ENCODE results near the gene QSER1. TPM values are rescaled to one million over a fixed set of nuclear protein-coding genes. Genes with fewer than 3 reads are reported as not detected.

Gene QSER1
- total and polyA plus RNA-seq, 10 of the 15 experiments (the other 5 are each of a cell fraction or from before 2014, with no cell fraction given): 2.1 to 15.0 (median 9.4) TPM

- CTCF ChIA-PET: interaction anchor here (0.8 to 8.4 kb wide), 9 partner anchors 8 to 205 kb away, joined by 3 to 144 read pairs (median 6); no protein-coding TSS in a partner anchor
- SMC1A ChIA-PET (ENCODE audit: uncharacterized antibody, unreplicated experiment): interaction anchor here (0.6 to 10.3 kb wide), 7 partner anchors 15 to 193 kb away, joined by 3 to 141 read pairs (median 3); no protein-coding TSS in a partner anchor
- TF ChIP-seq CTCF (IDR thresholded peaks at IDR 0.05 in 2 of 3, conservative IDR thresholded peaks at IDR 0.05 in 1 of 3; ENCODE audit: control insufficient read depth in 2 of 3, extremely low read depth in 1 of 3, insufficient read depth in 1 of 3, low read depth in 3 of 3, low read length in 3 of 3): peak; percentile 38 to 71 (median 59); a peak in 5 of 6 replicates
- peak; percentile 74; the same call in 1 of the 2 replicates for TF ChIP-seq SMC3 (IDR thresholded peaks at IDR 0.05; ENCODE audit: borderline replicate concordance, low read length)
- TF ChIP-seq REST (IDR thresholded peaks at IDR 0.05; ENCODE audit: low read depth, low read length): no peak
- no peak for TF ChIP-seq IKZF2 (IDR thresholded peaks at IDR 0.05)
- peak; percentile 90 for TF ChIP-seq RAD21 (IDR thresholded peaks at IDR 0.05; ENCODE audit: insufficient read depth, low read depth, low read length)
- no peaks in the 10 kb centered on the region for H3K79me2 ChIP-seq (ENCODE audit: control insufficient read depth, insufficient read depth, low read length)
- FAIRE-seq: no peak
- RAD21 ChIA-PET (ENCODE audit: unreplicated experiment): interaction anchor here (1.0 to 15.2 kb wide), 5 partner anchors 66 to 152 kb away, joined by 3 to 144 read pairs (median 5); no protein-coding TSS in a partner anchor
- no peaks in the 10 kb centered on the region for H3K9me3 ChIP-seq (replicated peaks; ENCODE audit: control insufficient read depth, insufficient read depth, low read length)
- H3K4me1 ChIP-seq (ENCODE audit: control insufficient read depth, insufficient read depth, low read length): no peaks in the 10 kb centered on the region
- no peak overlapping the region for H3K9ac ChIP-seq (ENCODE audit: control insufficient read depth, insufficient read depth, low read length)
- DNase-seq (ENCODE audit: low read depth, low spot score): peak; percentile 21
- H3K4me2 ChIP-seq (ENCODE audit: control insufficient read depth, insufficient read depth): no peak overlapping the region
- intact Hi-C loops (cut with micrococcal nuclease; ENCODE audit: unreplicated experiment): loop anchor here (1.0 to 5.0 kb wide), 2 partner anchors 105 to 367 kb away; no protein-coding TSS in a partner anchor
- no peak overlapping the region for H2AFZ ChIP-seq (ENCODE audit: control insufficient read depth, low read depth, low read length)
- H3K27ac ChIP-seq (ENCODE audit: control insufficient read depth, insufficient read depth): no peak overlapping the region
- 0% methylated on average over 1 of the region's 1 CpG for WGBS (ENCODE audit: insufficient coverage, insufficient replicate concordance, low lambda C conversion rate, missing lambda C conversion rate)
- H4K20me1 ChIP-seq (ENCODE audit: control insufficient read depth, insufficient read depth): no peaks in the 10 kb centered on the region
- in situ Hi-C loops (cut with MboI): no loop called here
- H3K27me3 ChIP-seq (replicated peaks in 1 of 2; ENCODE audit: control insufficient read depth in 2 of 2, insufficient read depth in 2 of 2, low read length in 1 of 2): no peaks in the 10 kb centered on the region
- no peak overlapping the region for H3K4me3 ChIP-seq
- peaks cover 0 to 12% of the 10 kb centered on the region in 2 experiments for H3K36me3 ChIP-seq (ENCODE audit: control insufficient read depth in 2 of 2, insufficient read depth in 2 of 2, low read length in 1 of 2)
- peak; percentile 65 for ATAC-seq
- BruUV-seq (replicated peaks): no TSS peak
- POLR2A ChIA-PET: interaction anchor here (1.3 kb wide), 1 partner anchor 105 kb away, joined by 3 read pairs; no protein-coding TSS in a partner anchor
These were observed 68.0 kb downstream of the QSER1 start for GRCh38 chr11:32960553-32961164.

Measured in GM12878 (cell line).